ENCODE data around the gene GPC3. TPM values are rescaled to one million over a fixed set of nuclear protein-coding genes. Genes with fewer than 3 reads are reported as not detected.

The GPC3 gene
- total and polyA plus RNA-seq, 2 donors (not counting 3 experiments of a cell fraction or from before 2014, with no cell fraction given) = not detected

- POLR2A ChIA-PET = no interaction called here
- CTCF ChIA-PET = no interaction called here
- dilution Hi-C loops (cut with MboI; ENCODE audit: extremely low pct_ligation_motif_present, low sequenced_read_pairs) (no loop called here), intact Hi-C loops (cut with micrococcal nuclease) (no loop called here)
- TF ChIP-seq CTCF (IDR thresholded peaks at IDR 0.05; ENCODE audit: extremely low read depth in 1 of 2, insufficient read depth in 1 of 2, low read depth in 1 of 2, low read length in 2 of 2) (no peak), JUN (IDR thresholded peaks at IDR 0.05; ENCODE audit: borderline replicate concordance, insufficient read depth, insufficient read length, low read depth) (no peak), FOS (IDR thresholded peaks at IDR 0.05; ENCODE audit: borderline replicate concordance, insufficient read depth, low read length) (no peak), MAX (IDR thresholded peaks at IDR 0.05; ENCODE audit: insufficient read depth, insufficient read length) (no peak), POLR2AphosphoS5 (IDR thresholded peaks at IDR 0.05; ENCODE audit: insufficient read depth, low read depth, low read length) (no peak), GATA2 (IDR thresholded peaks at IDR 0.05; ENCODE audit: insufficient read depth, insufficient read length, low read depth, low read length) (no peak), POLR2A (IDR thresholded peaks at IDR 0.05; ENCODE audit: low read depth, low read length) (no peak), MYC (IDR thresholded peaks at IDR 0.05; ENCODE audit: low read depth, low read length) (no peak), EZH2 (IDR thresholded peaks at IDR 0.05; ENCODE audit: borderline replicate concordance, low read depth, low read length, severe bottlenecking) (no peak)
- Histone ChIP-seq H4K20me1 (replicated peaks; ENCODE audit: control insufficient read depth, extremely low read depth, insufficient read depth, low read length) (no peaks in the 10 kb centered on the region), H3K9me1 (replicated peaks; ENCODE audit: control insufficient read depth, extremely low read depth, insufficient read depth, low read length) (no peaks in the 10 kb centered on the region), H2AFZ (ENCODE audit: low read depth, low read length) (no peak overlapping the region), H3K27ac (ENCODE audit: insufficient read depth, low read depth, low read length) (no peak overlapping the region), H3K27me3 (ENCODE audit: control insufficient read depth in 2 of 2, insufficient read depth in 2 of 2, low read length in 2 of 2) (no peaks in the 10 kb centered on the region), H3K79me2 (ENCODE audit: control insufficient read depth, insufficient read depth, low read length) (no peaks in the 10 kb centered on the region), H3K36me3 (ENCODE audit: control insufficient read depth in 2 of 2, extremely low read depth in 1 of 2, insufficient read depth in 2 of 2, low read length in 2 of 2) (no peaks in the 10 kb centered on the region), H3K4me3 (replicated peaks in 1 of 3; ENCODE audit: insufficient read depth in 1 of 3, low read depth in 1 of 3, low read length in 3 of 3) (no peak overlapping the region), H3K4me1 (ENCODE audit: control insufficient read depth, extremely low read depth, insufficient read depth, low read length) (no peaks in the 10 kb centered on the region), H3K9ac (replicated peaks; ENCODE audit: extremely low read depth, insufficient read depth, low read length) (no peak overlapping the region), H3K9me3 (replicated peaks; ENCODE audit: control insufficient read depth, insufficient read depth, low read length) (no peaks in the 10 kb centered on the region), H3K4me2 (ENCODE audit: insufficient read depth, low read length) (no peak overlapping the region)
- no TSS peak for BruUV-seq (replicated peaks)
- no peak for FAIRE-seq
- no peak for DNase-seq (ENCODE audit: low read depth, low spot score)
Measured at GRCh38 chrX:133660281-133660680, 325.1 kb downstream of the GPC3 start.
